Frontal cortex (tissue), 4 donors: Measurements from ENCODE around the gene CYTH3. TPM values are rescaled to one million over a fixed set of nuclear protein-coding genes. Genes with fewer than 3 reads are reported as not detected.

Source experiments
- DNase-seq, 2 donors: peaks; one replicate each; pipeline ENCODE4 v3.0.0; 2012; ENCODE audit warnings: low spot score in 2 of 2
- FAIRE-seq: peaks from 2 replicates; lab custom pipeline; 2012; peaks lifted over from hg19 to GRCh38; lab: Jason Lieb, UNC
- small RNA-seq: library from RNA; depleted of rRNA; stranded (forward); fragments of <200 nt; gene quantifications from one replicate; pipeline ENCODE3, GENCODE V24; 2014
- total RNA-seq: library from RNA; depleted of rRNA; stranded (reverse); fragments of >200 nt; gene quantifications from one replicate; pipeline ENCODE4 v1.2.3, GENCODE V29; 2014
- donor health status: control.
- donor health status: control.
- donor health status: control.

CYTH3 gene
- total RNA-seq, 1 donor from 2014 or later, result 26.9 TPM

- no peak for FAIRE-seq
These were observed 135.9 kb downstream of the CYTH3 start for GRCh38 chr7:6136475-6136874.

GRCh38 chr7:6133249-6133648, 139.2 kb downstream of the CYTH3 start:
- FAIRE-seq (no peak), DNase-seq (no peak)

More at GRCh38 chr7:6136475-6136874, 135.9 kb downstream of the CYTH3 start:
- no peak for DNase-seq

- FAIRE-seq (no peak), DNase-seq (no peak)
These were observed 142.3 kb downstream of the CYTH3 start for GRCh38 chr7:6130007-6130587.

- no peak for DNase-seq
- FAIRE-seq, result no peak
These were observed 144.2 kb downstream of the CYTH3 start for GRCh38 chr7:6128205-6128604.

GRCh38 chr7:6127110-6127490, 145.3 kb downstream of the CYTH3 start:
- FAIRE-seq (no peak), DNase-seq (no peak)

- DNase-seq, result no peak
- FAIRE-seq, result no peak
These were observed 148.6 kb downstream of the CYTH3 start for GRCh38 chr7:6123843-6124242.

GRCh38 chr7:6121141-6121540, 151.3 kb downstream of the CYTH3 start:
- no peak for FAIRE-seq
- DNase-seq, result no peak

- no peak for DNase-seq
- FAIRE-seq, result no peak
These were observed 154.9 kb downstream of the CYTH3 start for GRCh38 chr7:6117533-6117932.

- no peak for FAIRE-seq
- no peak for DNase-seq
These were observed 156.2 kb downstream of the CYTH3 start for GRCh38 chr7:6116211-6116610.

Small RNAs within 50 kb of the gene (small RNA-seq; reads per million reads assigned to genes)
- gene RF00019, result not detected

Other genes starting within 250 kb of the CYTH3 start
- gene ANKRD61, start 241.2 kb downstream of the CYTH3 start, total RNA-seq, result under 0.01 TPM
- gene EIF2AK1, start 213.4 kb downstream of the CYTH3 start, total RNA-seq, result 56.3 TPM
- gene USP42, start 167.7 kb downstream of the CYTH3 start, total RNA-seq, result 14.3 TPM
- 47.7 TPM for gene FAM220A, start 76.3 kb upstream of the CYTH3 start, total RNA-seq
- gene RAC1, start 101.9 kb upstream of the CYTH3 start, total RNA-seq, result 41.2 TPM
- gene DAGLB, start 175.3 kb upstream of the CYTH3 start, total RNA-seq, result 25.7 TPM
- gene KDELR2, start 211.5 kb upstream of the CYTH3 start, total RNA-seq, result 77.9 TPM